ENCODE data around the gene PKDREJ.
A peak's percentile ranks its signal among the peaks of the same experiment; 100 is the strongest.
"Not testable (repeated sequence)": the region's sequence is repeated elsewhere in the genome, so short reads cannot be mapped to it uniquely, and the experiment has no call there.

Gene PKDREJ, protein sequence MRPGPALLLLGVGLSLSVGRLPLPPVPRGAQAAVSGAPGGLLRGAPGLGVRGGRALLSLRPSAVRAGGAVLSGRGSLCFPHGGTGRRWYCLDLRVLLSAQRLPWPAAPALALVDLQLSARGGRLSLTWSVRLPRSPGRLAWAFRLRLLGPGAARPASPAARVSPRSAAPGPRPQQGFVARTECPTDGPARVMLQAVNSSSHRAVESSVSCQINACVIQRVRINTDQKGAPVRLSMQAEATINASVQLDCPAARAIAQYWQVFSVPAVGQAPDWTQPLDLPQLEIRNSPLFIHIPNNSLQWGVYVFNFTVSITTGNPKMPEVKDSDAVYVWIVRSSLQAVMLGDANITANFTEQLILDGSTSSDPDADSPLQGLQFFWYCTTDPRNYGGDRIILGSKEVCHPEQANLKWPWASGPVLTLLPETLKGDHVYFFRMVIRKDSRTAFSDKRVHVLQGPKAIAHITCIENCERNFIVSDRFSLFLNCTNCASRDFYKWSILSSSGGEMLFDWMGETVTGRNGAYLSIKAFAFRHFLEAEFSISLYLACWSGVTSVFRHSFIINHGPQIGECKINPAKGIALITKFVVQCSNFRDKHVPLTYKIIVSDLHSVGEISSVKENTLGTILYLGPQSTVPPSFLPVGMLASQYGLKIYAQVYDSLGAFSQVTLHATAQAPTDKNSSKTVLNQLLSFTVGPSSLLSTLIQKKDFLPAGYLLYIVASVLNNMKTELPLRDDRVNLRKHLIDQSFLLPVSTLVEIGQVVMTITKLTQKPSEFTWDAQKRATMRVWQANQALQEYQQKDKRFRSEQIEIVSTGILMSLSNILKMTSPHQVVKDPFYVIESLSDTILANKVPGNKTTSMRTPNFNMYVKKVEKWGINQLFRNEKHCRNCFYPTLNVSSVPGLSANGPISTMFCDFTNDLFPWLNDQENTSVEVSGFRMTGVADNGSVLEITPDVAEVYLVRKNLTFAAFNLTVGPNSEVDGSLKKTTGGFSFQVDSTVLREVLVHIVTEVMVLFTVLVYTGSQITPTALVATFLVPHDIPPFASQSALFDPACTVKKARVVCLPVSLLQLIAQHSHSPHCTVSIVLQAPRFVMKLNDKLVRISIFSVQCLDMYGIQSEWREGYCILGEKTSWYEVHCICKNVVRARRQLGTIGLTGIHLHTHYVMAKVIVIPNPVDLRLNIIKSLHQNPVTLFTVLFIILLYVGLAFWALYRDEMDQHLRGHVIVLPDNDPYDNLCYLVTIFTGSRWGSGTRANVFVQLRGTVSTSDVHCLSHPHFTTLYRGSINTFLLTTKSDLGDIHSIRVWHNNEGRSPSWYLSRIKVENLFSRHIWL (N-terminal part only)

DNA sequence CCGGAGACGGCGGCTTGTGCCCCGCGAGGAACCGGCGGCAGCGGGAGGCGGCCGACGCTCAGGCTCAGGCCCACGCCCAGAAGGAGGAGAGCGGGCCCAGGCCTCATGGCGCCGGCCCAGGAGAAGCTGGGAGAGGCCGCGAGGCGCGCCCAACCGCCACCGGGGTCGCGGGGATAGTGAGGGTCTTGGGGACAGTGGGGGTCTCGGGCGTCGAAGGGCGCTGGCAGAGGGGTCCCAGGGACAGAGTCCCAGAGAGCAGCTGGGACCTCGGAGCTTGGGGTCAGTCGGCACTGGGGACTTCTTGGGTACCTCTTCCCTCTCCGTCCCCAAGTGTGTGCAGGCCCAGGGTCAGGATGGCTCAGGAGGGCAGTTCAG, at the start of gene PKDREJ:
PKDREJ (minus strand) TSS at position 128 of the 375 bp plus-strand sequence; CDS start at position 107, 21 bp downstream.
- DNase-seq (ENCODE audit: low read depth), result no peak

DNA sequence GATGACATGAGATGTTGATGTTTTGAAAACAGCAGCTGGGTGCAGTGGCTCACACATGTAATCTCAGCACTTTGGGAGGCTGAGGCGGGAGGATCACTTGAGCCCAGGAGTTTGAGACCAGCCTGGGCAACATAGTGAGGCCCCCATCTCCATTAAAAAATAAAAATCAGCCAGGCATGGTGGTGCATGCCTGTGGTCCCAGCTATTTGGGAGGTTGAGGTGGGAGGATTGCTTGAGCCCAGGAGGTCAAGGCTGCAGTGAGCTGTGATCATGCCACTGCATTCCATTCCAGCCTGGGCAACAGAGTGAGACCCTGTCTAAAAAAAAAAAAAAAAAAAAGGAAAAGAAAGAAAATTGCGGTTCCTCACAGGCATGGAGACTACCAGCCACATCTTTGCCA, 49.7 kb upstream of the PKDREJ start:
- not testable (repeated sequence) for DNase-seq (ENCODE audit: low read depth)

DNA sequence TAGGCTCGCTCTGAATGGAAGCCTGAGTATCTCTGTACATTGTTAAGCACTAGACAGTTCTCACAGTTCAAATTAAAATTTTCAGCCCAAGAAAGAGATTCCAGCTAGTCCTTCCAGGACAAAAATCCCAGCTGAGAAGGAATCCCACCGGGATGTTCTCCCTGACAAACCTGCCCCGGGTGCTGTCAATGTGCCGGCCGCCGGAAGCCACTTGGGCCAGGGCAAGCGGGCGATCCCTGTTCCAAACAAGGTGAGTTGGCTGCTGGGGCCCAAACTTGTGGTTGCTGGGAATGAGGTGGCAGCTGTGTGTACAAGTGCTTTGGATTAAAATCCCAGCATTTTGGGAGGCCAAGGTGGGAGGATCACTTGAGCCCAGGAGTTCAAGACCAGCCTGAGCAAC, 48.9 kb upstream of the PKDREJ start:
- DNase-seq (ENCODE audit: low read depth), result no peak

DNA sequence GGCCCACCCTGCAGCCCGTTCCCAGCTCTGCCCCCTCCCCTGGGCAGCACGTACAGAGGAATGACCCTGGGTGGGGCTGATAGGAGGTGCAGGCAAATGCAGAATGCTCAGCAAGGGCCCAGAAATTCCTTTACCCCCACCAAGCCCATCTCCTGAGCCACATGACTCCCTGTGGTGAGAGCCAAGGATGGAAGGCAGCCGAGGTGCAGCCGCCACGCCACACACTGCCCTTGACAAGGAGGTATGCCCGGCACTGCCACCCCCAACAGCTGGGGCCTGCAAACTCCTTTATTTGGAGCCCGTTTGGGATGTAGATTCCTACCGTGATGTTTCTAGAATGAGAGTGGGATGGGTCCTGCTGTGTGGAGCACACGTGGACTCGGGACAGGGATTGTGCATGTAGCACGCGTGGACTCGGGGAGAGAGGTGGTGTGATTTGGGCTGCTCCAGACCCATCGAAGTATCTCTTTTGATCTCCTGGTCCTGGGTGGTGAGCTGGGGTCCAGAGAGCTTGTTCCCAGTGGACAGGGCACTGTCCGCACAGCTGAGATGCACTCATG, 46.5 kb upstream of the PKDREJ start:
- no peak for DNase-seq (ENCODE audit: low read depth)

DNA sequence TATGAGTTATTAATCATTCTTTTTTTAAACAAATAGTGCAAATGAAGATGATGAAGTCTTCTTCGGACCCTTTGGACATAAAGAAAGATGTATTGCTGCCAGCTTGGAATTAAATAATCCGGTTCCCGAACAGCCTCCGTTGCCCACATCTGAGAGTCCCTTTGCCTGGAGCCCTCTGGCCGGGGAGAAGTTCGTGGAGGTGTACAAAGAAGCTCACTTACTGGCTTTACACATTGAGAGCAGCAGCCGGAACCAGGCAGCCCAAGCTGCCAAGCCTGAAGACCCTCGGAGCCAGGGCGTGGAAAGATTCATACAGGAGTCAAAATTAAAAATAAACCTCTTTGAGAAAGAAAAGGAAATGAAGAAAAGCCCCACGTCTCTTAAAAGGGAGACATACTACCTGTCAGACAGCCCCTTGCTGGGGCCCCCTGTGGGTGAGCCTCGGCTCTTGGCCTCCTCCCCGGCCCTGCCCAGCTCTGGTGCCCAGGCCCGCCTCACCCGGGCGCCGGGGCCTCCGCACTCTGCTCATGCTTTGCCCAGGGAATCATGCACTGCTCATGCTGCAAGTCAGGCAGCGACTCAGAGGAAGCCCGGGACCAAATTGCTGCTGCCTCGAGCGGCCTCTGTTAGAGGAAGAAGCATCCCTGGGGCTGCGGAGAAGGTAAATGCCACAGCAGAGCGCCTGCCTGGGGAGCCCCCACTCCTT, 45.3 kb upstream of the PKDREJ start:
- DNase-seq (ENCODE audit: low read depth), result no peak

DNA sequence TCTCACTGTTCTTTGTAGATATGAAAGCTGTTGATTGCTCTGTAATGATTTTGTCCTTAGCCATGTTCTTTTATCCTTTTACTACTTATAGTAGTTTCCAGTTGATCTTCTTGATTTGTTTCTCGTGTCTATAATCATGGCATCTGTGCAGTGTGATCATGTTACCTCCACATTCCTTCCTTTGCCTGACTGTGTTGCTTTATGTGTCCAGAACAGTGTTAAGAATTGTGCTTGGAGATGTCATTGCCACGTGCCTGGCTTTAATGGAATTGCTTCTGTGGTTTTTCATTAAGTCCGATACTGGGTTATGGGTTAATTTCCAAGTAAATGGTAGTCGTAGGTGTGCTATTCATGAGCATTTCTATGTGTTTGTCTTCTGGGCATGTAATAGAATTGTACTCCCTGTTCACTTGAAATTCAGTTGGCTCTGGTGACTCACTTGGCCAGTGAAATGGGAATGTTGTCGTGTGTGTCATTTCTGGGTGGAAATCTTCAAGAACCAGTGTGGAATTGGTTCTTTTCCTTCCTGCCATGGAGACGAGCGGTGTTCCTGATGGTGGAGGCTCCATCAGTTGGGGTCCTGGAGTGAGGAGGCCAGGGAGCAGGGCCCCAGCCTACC, 40.3 kb upstream of the PKDREJ start:
- DNase-seq (ENCODE audit: low read depth), result no peak

DNA sequence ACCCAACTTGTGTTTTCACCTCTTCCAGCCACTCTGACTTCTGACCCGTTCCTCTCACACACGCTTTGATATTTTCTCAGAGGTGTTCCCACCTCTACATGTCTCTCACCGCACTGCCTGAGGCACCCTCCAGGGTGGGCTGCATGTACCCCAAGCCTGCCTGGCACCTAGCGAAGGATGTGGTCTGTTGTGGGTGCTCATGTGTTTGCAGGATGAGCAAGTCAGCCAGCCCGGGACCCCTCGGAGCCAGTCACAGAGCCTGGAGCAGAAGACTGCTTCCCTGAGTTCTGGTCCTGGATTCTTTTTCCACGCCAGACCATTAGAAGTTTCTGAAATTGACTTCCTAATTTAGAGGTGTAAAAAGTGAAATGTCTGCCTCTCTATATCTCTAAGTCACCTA, 37.3 kb upstream of the PKDREJ start:
- DNase-seq (ENCODE audit: low read depth), result no peak

DNA sequence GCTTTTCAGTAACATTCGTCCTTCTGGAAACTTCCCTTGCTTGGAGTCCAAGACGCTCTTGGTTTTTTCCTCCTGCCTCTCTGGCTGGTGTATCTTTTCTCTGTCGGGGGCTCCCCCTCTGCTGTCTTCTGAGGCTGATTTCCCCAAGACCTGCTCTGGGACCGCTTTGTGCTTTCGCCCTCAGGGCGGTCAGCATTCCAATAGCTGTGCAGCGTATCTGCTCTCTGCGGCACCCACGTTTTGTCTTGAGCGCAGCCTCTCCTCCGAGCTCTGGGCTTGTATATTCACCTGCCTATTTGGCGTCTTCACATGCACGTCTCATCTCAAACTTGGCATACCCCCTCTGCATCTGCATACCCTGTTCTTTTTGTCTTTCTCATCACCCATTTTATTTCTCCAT, 36.0 kb upstream of the PKDREJ start:
- DNase-seq (ENCODE audit: low read depth), result no peak

DNA sequence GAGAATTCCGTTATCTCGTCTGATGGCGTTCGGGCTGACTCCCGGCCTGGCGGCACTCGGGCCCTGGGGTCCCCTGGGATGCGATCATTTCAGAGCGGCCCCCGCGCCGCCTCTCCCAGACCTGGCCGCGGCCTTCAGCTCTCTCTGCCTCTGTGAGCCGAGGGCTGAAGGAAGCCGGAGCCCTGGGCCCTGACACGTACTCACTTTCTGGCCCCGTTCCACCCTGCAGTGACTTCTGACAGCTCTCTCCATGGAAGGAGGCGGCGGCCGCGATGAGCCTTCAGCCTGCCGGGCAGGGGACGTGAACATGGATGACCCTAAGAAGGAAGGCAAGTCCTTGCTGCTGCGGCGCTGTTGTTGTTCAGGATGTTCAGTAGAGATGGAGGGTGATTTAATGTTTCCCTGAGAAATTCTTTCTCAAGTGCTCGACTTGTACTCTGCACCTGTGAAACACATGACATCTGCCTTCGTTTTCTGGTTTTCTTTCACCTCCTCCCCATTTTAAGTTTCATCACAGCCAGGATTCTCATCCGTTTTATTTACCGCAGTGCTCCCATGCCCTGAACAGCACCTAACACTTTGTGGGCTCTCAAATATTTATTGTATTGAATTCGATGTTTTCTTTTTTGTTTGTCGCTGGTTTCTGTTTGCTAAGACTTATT, 34.1 kb upstream of the PKDREJ start:
- DNase-seq (ENCODE audit: low read depth), result no peak

DNA sequence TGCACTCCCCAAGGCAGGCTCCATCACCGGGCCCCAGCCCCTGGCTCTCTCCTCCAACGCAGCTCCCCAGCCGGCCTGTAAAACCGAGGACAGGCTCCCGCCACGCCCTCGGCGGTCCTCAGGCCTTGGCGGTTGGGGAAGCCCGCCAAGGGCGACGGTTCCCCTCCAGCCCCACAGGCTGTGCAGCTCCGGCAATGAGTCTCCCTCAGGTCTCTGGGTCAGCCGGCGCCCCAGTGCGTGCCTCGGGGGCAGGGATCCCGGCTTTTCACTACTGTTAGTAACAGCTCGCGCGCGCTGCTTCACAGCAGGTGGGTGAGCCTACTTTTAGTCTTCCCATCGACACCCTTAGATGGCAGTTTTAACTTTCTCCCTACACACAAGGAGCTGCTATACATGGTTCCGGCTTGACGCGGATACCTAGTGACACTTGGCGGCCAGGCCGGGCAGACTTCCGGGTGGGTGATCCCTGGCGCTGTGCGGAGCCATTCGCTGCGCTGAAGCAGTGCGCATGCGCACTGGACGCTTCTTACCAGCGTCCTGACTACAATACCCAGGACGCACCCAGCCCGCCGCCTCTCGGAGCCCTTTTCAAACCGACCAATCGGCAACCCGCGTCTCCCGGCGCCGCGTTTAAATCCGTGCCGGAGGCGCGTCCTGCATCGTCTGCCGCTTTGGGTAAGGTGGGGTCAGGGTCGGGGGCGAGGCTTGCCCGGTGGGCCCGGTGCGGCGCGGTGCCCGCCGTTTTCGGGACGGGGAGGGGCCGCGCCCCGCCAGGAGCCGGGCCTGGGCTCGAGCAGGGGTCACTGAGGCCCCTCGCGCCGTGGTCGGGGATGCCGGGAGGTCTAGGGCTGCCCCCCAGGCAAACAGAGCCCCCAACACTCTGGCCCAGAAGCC, 33.4 kb upstream of the PKDREJ start, which contains the start of gene GTSE1:
GTSE1 (plus strand) TSS at position 614 of the 894 bp plus-strand sequence. CDS start 531 bp downstream, outside the sequence.
- DNase-seq (ENCODE audit: low read depth), result peak; percentile 94

DNA sequence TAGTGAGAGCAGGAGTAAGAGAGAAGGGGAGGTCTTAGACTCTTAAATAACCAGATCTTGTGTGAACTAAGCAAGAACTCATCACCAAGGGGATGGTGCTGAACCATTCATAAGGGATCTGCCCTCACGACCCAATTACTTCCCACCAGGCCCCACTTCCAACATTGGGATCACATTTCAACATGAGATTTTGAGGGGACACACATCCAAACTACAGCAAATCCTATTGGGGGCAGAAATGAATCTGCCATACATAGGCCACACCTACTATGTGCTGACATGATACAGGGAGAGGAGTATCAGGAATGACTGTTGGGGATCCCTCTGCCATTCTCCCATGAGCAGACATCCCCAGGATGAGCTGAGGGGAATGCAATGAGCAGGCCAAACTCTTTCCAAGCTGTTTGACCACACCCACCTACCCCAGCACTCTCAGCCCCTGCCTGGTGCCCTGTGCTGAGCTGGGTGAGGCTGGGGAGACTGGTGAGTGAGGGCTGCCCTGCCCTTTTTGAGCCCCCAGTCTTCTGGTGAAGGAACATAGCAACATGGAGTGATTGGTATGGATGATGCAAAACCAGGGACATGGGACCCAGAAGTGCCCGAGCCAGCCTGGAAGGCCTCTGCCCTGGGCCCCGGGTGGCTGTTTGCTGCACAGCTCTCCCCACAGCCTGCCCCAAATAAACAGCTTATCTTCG, 32.3 kb upstream of the PKDREJ start:
- no peak for DNase-seq (ENCODE audit: low read depth)

DNA sequence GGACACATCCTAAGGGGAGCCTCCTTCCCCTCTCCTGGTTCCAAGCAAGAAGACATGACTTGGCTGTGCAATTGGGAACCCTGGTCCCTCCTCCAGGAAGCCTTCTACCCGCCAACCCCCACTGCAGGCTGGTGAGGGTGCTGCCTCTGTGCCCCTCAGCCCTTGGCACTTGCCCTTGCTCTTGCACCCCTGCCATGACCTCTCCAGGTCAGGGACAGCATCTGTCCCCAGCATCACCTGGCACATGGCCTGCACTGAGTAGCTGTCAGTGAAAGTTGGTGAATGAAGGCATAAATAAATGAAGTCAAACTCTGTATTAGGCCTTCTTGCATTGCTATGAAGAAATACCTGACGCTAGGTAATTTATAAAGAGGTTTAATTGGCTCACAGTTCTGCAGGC, 31.6 kb upstream of the PKDREJ start:
- no peak for DNase-seq (ENCODE audit: low read depth)

DNA sequence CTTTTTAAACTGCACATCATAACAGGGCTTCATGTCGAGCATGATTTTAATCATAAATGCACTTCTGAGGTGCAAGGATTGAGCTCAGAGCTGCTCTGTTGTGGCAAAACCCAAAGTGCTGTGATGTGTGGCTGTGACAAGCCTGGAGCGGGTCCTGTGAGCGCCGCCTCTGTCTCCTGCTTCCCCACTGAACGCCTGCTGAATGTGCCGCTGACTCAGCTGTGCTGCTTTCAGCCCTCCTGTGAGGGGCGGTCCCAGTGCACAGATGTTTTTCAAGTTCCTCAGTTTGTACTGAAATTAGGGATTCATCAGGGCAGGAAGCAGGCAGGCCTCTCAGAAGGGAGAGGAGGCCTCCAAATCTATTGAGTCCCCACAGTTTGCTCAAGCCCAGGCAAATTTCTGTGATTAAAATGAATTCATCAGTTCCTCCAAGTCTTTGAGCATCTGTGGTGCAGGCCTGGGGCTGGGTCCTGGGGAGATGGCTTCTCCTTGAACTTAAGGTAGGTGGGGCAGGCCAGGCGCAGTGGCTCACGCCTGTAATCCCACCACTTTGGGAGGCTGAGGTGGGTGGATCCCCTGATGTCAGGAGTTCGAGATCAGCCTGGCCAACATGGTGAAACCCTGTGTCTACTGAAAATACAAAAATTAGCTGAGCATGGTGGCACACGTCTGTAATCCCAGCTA, 30.6 kb upstream of the PKDREJ start:
- no peak for DNase-seq (ENCODE audit: low read depth)

DNA sequence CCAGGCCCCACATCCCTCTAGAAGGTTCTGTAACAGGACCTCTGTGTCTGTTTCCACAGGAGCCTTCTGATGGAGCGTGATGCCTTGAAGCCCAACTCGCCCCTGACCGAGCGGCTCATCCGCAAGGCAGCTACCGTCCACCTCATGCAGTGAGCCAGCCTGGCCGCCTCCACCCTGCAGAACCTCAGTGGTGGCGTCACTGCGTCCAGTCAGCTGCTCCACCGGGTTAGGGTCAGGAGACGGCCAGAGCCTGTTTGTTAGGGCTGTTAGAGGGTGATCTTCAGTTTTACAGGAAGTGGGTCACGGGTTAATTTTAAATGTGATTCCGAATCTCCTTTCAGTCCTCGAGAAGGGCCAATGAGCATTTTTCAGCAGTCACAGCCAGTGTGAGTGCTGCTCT, 29.6 kb upstream of the PKDREJ start:
- DNase-seq (ENCODE audit: low read depth), result no peak

DNA sequence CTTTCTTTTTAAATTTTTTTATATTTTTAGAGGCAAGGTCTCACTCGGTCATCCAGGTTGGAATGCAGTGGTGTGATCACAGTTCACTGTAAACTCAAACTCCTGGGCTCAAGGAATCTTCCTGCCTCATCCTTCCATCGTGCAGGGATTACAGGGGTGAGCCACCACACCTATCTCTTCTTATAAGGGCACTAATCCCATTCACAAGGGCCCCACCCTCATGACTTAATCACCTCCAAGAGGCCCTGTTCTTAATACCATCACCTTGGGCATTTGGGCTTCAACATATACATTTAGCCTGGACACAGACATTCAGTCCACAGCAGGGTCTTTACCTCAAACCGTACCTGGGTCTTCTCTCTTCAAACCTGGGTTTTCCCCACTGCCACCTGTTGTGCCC, 29.0 kb upstream of the PKDREJ start:
- no peak for DNase-seq (ENCODE audit: low read depth)

DNA sequence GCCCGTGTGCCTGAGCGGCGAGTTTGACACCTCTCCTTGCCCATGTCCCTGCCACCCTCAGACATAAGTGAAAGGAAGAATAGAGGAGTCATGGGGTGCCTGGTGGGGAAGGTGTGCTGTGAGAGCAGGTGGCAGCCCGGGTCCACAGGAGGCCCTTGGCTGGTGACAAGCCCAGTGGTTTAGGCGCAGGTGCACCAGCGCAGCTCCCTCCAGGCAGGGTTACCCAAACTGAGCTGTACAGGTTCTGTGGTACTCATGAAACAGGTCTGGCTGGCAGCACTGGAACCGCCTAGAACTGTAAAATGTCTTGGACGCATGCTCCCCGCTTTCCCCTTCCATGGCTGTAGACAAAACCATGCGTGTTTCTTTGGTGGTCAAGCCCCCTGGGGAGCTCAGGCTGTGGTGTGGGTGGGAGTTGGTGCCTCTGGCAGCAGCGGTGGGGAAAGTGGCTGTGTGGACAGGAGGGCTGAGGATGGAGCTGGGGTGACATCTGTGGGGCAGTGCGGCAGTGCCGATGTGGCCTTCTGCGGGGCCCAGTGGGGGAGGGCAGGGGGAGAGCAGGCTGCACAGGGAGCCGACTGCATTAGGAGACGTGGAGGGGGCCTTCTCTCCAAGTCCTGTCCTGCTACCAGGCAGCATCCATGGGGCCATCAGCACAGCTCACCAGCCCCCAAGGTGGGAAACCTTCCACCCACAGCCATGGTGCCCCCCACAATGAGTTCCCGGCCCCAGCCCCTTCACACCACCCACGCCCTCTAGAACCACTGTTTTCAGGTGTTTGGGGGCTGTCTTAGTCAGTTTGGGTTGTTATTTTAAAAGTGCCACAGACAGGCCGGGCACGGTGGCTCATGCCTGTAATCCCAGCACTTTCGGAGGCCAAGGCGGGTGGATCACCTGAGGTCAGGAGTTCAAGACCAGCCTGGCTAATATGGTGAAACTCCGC, 28.0 kb upstream of the PKDREJ start:
- no peak for DNase-seq (ENCODE audit: low read depth)

Measured in stimulated activated CD8-positive, alpha-beta memory T cell treated with anti-CD3 and anti-CD28 coated beads, Interleukin-4, amount 100 ng/mL, for 24 hours (primary cell).